Right cardiac atrium (tissue), 5 donors: Measurements from ENCODE around the gene MOB3C. TPM values are rescaled to one million over a fixed set of nuclear protein-coding genes. Genes with fewer than 3 reads are reported as not detected.

Experiments
- polyA plus RNA-seq: library from polyadenylated mRNA; stranded (reverse); fragments of 200-250 nt; gene quantifications from one replicate; pipeline ENCODE4 v1.2.3, GENCODE V29; 2013
- total RNA-seq, 4 donors: library from RNA; stranded (reverse); fragmentation: NEBNext Ultra II Directional; extraction: Animal tissue kit (Norgen Biotek cat#: 25700); gene quantifications; one replicate each; pipeline ENCODE4 v1.2.1, GENCODE V29; 2021
- donor health status: healthy with polysubstance abuse.
- donor health status: DM: no; HTN: yes; CAD: no.
- donor health status: DM: no; HTN: no; CAD: no.
- donor health status: DM: no; HTN: yes; CAD: no; lungs with severe emphysema.
- donor health status: DM: yes; HTN: yes; CAD: no.

MOB3C gene
- total and polyA plus RNA-seq, 5 donors: 10.3 to 20.9 (median 15.4) TPM

Other genes starting within 250 kb of the MOB3C start
- 10 to 100 TPM in 3 of 4 donors, 1 to 10 TPM in 1; 4.8 to 17.2 (median 14.7) TPM for gene FAAH, start 222.5 kb downstream of the MOB3C start, total RNA-seq
- 10.4 TPM for gene FAAH, start 222.5 kb downstream of the MOB3C start, polyA plus RNA-seq
- not detected for gene DMBX1, start 127.0 kb downstream of the MOB3C start, total RNA-seq
- gene DMBX1, start 127.0 kb downstream of the MOB3C start, polyA plus RNA-seq: not detected
- gene KNCN, start 65.2 kb downstream of the MOB3C start, total RNA-seq: not detected
- not detected for gene KNCN, start 65.2 kb downstream of the MOB3C start, polyA plus RNA-seq
- gene MKNK1, start 12.5 kb downstream of the MOB3C start, total RNA-seq: 10 to 100 TPM; 40.2 to 46.9 (median 43.4) TPM
- 27.8 TPM for gene MKNK1, start 12.5 kb downstream of the MOB3C start, polyA plus RNA-seq
- gene ATPAF1, start 51.6 kb upstream of the MOB3C start, total RNA-seq: 100 to 1,000 TPM; 144 to 181 (median 166) TPM
- gene ATPAF1, start 51.6 kb upstream of the MOB3C start, polyA plus RNA-seq: 218 TPM
- gene TEX38, start 55.0 kb upstream of the MOB3C start, total RNA-seq: not detected
- gene TEX38, start 55.0 kb upstream of the MOB3C start, polyA plus RNA-seq: 0.14 TPM
- gene EFCAB14, start 102.3 kb upstream of the MOB3C start, total RNA-seq: 10 to 100 TPM; 67.9 to 78.3 (median 75.5) TPM
- gene EFCAB14, start 102.3 kb upstream of the MOB3C start, polyA plus RNA-seq: 21.3 TPM
- 1 to 10 TPM; 1.7 to 4.6 (median 2.2) TPM for gene CYP4B1, start 182.2 kb upstream of the MOB3C start, total RNA-seq
- 7.5 TPM for gene CYP4B1, start 182.2 kb upstream of the MOB3C start, polyA plus RNA-seq